PC-9 (cell line): ENCODE data around the gene NDUFS1. TPM values are rescaled to one million over a fixed set of nuclear protein-coding genes. Genes with fewer than 3 reads are reported as not detected.
A peak's percentile ranks its signal among the peaks of the same experiment; 100 is the strongest.

Source experiments
- BruUV-seq: library from RNA; stranded (reverse); fragments of 400-500 nt; replicated peaks from 2 replicates; lab custom pipeline; 2021; lab: Mats Ljungman, UMichigan
- CTCF ChIA-PET: fragments of 300-600 bp; sonication (Branson Sonifier 250); formaldehyde crosslinking; loops from one replicate; lab custom pipeline; 2022; ENCODE audit warnings: antibody characterized with exemption; lab: Charles Lee
- POLR2A ChIA-PET: fragments of 300-600 bp; sonication (Branson Sonifier 250); formaldehyde crosslinking; loops from one replicate; lab custom pipeline; 2022; ENCODE audit warnings: antibody characterized with exemption; ENCODE audit not compliant: unreplicated experiment; lab: Charles Lee
- DNase-seq, 2 experiments: peaks; one replicate each; pipeline versions ENCODE4 v3.0.0 to v3.0.0-alpha.2; 2015 to 2022; ENCODE audit warnings: mixed read lengths in 1 of 2
- H2AFZ ChIP-seq: fragments of 200-600 bp; sonication (generic); 2 replicates; pipeline ENCODE4 v1.8.1; 2017; ENCODE audit warnings: antibody characterized with exemption
- H3F3A ChIP-seq: fragments of 200-600 bp; sonication (generic); 2 replicates; pipeline ENCODE4 v1.8.1; 2017; ENCODE audit warnings: antibody characterized with exemption, mild to moderate bottlenecking, low read depth; ENCODE audit not compliant: insufficient read depth
- H3K27ac ChIP-seq: fragments of 200-600 bp; sonication (generic); 2 replicates; pipeline ENCODE4 v1.6.1; 2016; ENCODE audit warnings: mixed run types
- H3K27me3 ChIP-seq: fragments of 200-600 bp; sonication (generic); 2 replicates; pipeline ENCODE4 v1.6.1; 2016; ENCODE audit warnings: low read depth, mixed run types; ENCODE audit not compliant: insufficient read depth
- H3K36me3 ChIP-seq: fragments of 200-600 bp; sonication (generic); 2 replicates; pipeline ENCODE4 v1.6.1; 2016; ENCODE audit warnings: low read depth, mixed run types
- H3K4me1 ChIP-seq: fragments of 200-600 bp; sonication (generic); replicated peaks from 2 replicates; pipeline ENCODE4 v1.6.1; 2016; ENCODE audit warnings: mixed run types; ENCODE audit not compliant: insufficient read depth
- H3K4me2 ChIP-seq: fragments of 200-600 bp; sonication (generic); 2 replicates; pipeline ENCODE4 v1.6.1; 2017; ENCODE audit warnings: mixed run types
- H3K4me3 ChIP-seq: fragments of 200-600 bp; sonication (generic); 2 replicates; pipeline ENCODE4 v1.6.1; 2016; ENCODE audit warnings: mixed run types
- H3K79me2 ChIP-seq: fragments of 200-600 bp; sonication (generic); 2 replicates; pipeline ENCODE4 v1.6.1; 2017; ENCODE audit warnings: low read depth, mixed run types
- H3K9me2 ChIP-seq: fragments of 200-600 bp; sonication (generic); 2 replicates; pipeline ENCODE4 v1.8.1; 2017; ENCODE audit warnings: mild to moderate bottlenecking; ENCODE audit not compliant: insufficient read depth
- H3K9me3 ChIP-seq: fragments of 200-600 bp; sonication (generic); 2 replicates; pipeline ENCODE4 v1.8.1; 2016; ENCODE audit warnings: low read depth; ENCODE audit not compliant: insufficient read depth
- H4K20me1 ChIP-seq: fragments of 200-600 bp; sonication (generic); 2 replicates; pipeline ENCODE4 v1.8.1; 2017; ENCODE audit not compliant: insufficient read depth
- EZH2 ChIP-seq: fragments of 200-600 bp; sonication (generic); IDR thresholded peaks from 2 replicates; pipeline ENCODE4 v1.8.0; 2017; ENCODE audit warnings: antibody characterized with exemption, low read depth
- intact Hi-C: fragments of 100-400 bp; cut with micrococcal nuclease; formaldehyde crosslinking; loops from one replicate; pipeline ENCODE4 v1.10.0; 2022; ENCODE audit not compliant: unreplicated experiment
- total RNA-seq: library from RNA; stranded (reverse); gene quantifications from 2 replicates; pipeline ENCODE4 v1.2.3, GENCODE V29; 2021
- TF ChIP-seq, protein P1 (sequence below): fragments of 200-600 bp; sonication (generic); conservative IDR thresholded peaks from 2 replicates; pipeline ENCODE4 v1.6.1; 2017; ENCODE audit warnings: mixed run types, antibody characterized with exemption, mild to moderate bottlenecking, moderate library complexity

The NDUFS1 gene
- total RNA-seq, 1 experiment from 2014 or later, result 68.9 TPM

DNA sequence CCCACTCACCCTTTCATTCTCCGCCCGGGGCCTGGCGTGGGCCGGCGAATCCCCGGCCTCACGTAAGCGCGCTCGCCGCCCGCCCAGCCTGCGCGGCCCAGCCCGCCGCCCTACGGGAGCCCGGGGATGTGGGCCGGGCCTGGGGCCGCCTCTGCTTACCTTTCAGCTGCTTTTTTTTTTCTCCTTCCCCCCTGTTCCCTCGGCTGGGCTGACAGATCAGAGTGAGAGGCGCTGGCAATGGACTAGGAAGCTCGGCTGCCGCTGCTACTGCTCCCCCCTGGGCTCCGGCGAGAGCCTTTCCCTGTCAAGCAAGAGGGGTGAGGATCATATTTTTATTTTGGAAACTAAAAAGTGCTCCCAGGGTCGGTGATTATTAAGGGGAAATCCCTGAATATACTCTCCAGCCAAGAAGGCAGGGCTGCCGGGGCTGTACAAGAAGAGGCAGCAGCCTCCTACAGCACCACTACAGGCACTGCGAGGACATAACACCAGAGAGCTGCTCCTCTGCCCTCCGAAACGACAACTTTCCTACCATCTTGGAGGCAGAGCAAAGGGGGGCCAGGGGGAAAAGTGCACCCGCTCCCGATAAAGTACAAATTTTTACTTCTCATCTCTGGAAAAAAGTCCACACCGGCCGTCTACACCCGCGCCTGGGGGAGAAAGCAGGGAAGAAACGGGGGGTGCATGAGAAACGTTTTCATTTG is 73.3 kb downstream of the NDUFS1 start, which contains the start of gene INO80D:
Gene INO80D (minus strand): TSS at position 433 of the 704 bp plus-strand sequence. CDS start 23,158 bp downstream, outside the sequence.
- Histone ChIP-seq H3K4me1 (peaks cover 13% of the 10 kb centered on the region), H3K9me3 (no peaks in the 10 kb centered on the region), H3F3A (0 out of 2 replicates have a peak, but pooled peaks cover 12% of the 10 kb centered on the region), H3K27me3 (no peaks in the 10 kb centered on the region), H3K4me3 (peak within 1 kb of the TSS; percentile 83), H3K9me2 (no peaks in the 10 kb centered on the region), H3K27ac (peak within 1 kb of the TSS; percentile 84), H2AFZ (peak within 1 kb of the TSS; percentile 86), H3K4me2 (peak within 1 kb of the TSS; percentile 94), H3K79me2 (peaks cover 48% of the 10 kb centered on the region), H3K36me3 (no peaks in the 10 kb centered on the region), H4K20me1 (no peaks in the 10 kb centered on the region)
- ChIA-PET CTCF (interaction anchor here (0.6 kb wide), 1 partner anchor 11 kb away, joined by 4 read pairs; no protein-coding TSS in a partner anchor), POLR2A (no interaction called here)
- TSS peak; percentile 41 for BruUV-seq
- intact Hi-C loops, result loop anchor here (10.0 kb wide), 1 partner anchor 359 kb away; the partner anchor contains the start of gene ADAM23
- no peak for TF ChIP-seq EZH2
- TF ChIP-seq, protein P1, sequence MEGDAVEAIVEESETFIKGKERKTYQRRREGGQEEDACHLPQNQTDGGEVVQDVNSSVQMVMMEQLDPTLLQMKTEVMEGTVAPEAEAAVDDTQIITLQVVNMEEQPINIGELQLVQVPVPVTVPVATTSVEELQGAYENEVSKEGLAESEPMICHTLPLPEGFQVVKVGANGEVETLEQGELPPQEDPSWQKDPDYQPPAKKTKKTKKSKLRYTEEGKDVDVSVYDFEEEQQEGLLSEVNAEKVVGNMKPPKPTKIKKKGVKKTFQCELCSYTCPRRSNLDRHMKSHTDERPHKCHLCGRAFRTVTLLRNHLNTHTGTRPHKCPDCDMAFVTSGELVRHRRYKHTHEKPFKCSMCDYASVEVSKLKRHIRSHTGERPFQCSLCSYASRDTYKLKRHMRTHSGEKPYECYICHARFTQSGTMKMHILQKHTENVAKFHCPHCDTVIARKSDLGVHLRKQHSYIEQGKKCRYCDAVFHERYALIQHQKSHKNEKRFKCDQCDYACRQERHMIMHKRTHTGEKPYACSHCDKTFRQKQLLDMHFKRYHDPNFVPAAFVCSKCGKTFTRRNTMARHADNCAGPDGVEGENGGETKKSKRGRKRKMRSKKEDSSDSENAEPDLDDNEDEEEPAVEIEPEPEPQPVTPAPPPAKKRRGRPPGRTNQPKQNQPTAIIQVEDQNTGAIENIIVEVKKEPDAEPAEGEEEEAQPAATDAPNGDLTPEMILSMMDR, result peak; percentile 55
- peak; percentile 61 to 63 for DNase-seq

DNA sequence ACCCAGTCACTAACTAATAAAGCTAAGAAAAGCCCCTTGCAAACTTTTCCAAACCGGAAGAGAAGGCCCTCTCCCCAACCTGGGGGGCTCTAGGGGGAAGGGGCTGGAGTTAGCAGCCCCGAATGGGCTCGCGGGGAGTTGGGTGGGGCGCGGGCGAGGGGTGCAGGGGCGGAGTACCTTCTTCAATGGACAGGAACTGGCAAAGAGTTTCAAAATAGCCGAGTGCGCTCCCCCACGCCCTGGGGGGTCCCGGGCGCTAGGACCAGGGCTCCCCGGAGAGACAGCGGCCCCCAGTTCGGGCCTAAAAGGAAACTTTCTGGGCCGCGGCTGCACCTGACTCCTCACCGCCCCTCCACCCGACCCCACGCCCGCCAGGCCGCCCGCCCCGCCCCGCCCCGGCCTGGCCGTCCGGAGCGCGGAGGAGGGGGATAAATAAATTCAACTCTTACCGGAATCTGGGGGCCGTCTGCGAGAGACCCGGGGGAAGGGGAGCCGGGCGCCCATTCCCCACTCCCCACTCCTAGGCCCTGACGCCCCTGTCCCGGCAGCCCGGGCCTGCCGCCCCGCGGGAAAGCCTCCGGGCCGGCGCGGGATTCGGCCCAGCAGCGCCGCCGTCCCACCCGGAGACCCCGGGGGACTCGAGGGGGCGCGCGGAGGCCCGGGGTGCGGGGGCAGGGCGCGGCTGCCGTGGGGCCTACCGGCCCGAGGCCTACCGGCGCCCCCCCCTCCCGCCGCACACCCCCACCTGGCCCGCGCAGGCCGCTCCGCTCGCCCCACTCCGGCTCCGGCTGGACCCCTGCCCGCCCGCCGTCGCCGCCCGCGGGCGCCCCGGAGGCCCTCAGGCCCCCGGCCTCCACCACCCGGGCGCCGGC is 74.1 kb downstream of the NDUFS1 start:
- TF ChIP-seq, protein P1, result no peak
- TF ChIP-seq EZH2, result no peak
- Histone ChIP-seq H3K4me3 (peak overlapping the region; percentile 83), H3K79me2 (peaks cover 50% of the 10 kb centered on the region), H3F3A (0 out of 2 replicates have a peak, but pooled peaks cover 12% of the 10 kb centered on the region), H3K9me3 (no peaks in the 10 kb centered on the region), H4K20me1 (no peaks in the 10 kb centered on the region), H2AFZ (peak overlapping the region; percentile 77), H3K4me1 (peaks cover 13% of the 10 kb centered on the region), H3K27ac (peak overlapping the region; percentile 84), H3K9me2 (no peaks in the 10 kb centered on the region), H3K27me3 (no peaks in the 10 kb centered on the region), H3K4me2 (peak overlapping the region; percentile 94), H3K36me3 (no peaks in the 10 kb centered on the region)
- CTCF ChIA-PET, result interaction anchor here (0.7 kb wide), 1 partner anchor 570 kb away, joined by 7 read pairs; no protein-coding TSS in a partner anchor
- BruUV-seq, result TSS peak; percentile 30
- intact Hi-C loops, result loop anchor here (10.0 kb wide), 1 partner anchor 360 kb away; the partner anchor contains the start of gene ADAM23
- DNase-seq, result peak in 1 of 2 experiments; percentile 32
- POLR2A ChIA-PET, result no interaction called here

DNA sequence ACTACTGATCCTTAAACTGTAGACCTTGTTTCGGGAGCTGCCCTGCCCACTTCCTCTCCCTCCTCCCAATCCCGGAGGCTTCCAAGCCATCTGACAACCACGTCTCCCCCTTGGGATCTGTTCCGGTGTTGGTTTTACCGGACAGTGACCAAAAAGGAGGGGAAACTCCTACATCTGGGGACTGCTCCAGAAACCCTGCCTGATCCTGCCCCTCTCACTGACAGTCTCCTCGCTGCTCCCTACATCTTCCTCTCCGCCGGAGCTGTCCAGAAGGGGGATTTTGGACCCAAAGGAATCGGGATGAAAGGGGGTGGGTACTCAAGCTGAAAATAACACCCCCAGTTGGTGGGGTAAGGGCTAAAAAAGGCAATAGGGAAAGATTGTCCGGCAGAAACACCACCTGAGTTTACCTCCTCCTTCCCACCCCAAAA is 74.8 kb downstream of the NDUFS1 start:
- CTCF ChIA-PET, result interaction anchor here (0.7 kb wide), 1 partner anchor 571 kb away, joined by 7 read pairs; no protein-coding TSS in a partner anchor
- no TSS peak for BruUV-seq
- H2AFZ ChIP-seq, result peak overlapping the region; percentile 77

More for the DNA sequence above, 74.8 kb downstream of the NDUFS1 start:
- 0 out of 2 replicates have a peak, but pooled peaks cover 12% of the 10 kb centered on the region for H3F3A ChIP-seq
- DNase-seq, result peak in 1 of 2 experiments; percentile 46
- H3K4me3 ChIP-seq, result peak overlapping the region; percentile 83
- TF ChIP-seq, protein P1, result no peak
- no peaks in the 10 kb centered on the region for H3K27me3 ChIP-seq
- no peaks in the 10 kb centered on the region for H3K9me2 ChIP-seq
- H3K79me2 ChIP-seq, result peaks cover 56% of the 10 kb centered on the region
- intact Hi-C loops, result loop anchor here (10.0 kb wide), 1 partner anchor 360 kb away; the partner anchor contains the start of gene ADAM23
- H3K4me1 ChIP-seq, result peaks cover 13% of the 10 kb centered on the region
- H4K20me1 ChIP-seq, result no peaks in the 10 kb centered on the region
- POLR2A ChIA-PET, result no interaction called here
- H3K27ac ChIP-seq, result peak overlapping the region; percentile 84
- H3K36me3 ChIP-seq, result no peaks in the 10 kb centered on the region
- no peaks in the 10 kb centered on the region for H3K9me3 ChIP-seq
- peak overlapping the region; percentile 94 for H3K4me2 ChIP-seq
